ENCODE results near the gene CACFD1. TPM values are rescaled to one million over a fixed set of nuclear protein-coding genes. Genes with fewer than 3 reads are reported as not detected.

The CACFD1 gene
- total and polyA plus RNA-seq, 2 of the 13 experiments (the other 11 are each of a cell fraction or from before 2014, with no cell fraction given) = 13.8 to 14.6 TPM

DNA sequence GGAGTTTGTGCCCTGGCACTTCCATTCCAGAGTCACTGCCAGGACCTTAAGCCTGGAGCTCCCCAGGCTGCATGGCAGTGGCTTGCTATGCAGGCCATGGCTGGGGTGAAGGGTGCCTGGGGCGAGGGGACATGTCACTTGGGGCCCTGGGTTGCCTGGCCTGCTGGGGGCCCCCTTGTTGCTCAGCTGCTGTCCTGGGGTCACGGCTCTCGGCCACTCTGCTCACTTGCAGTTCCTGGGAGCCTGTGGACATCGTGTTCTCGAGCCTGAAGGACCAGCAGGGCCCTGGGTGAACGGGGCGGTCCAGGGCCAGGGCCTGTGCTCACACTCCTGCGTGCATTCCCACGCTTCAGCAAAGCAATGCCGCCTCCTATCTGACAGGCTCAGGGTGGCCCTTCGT is 33.6 kb downstream of the CACFD1 start:
- CTCF ChIA-PET (ENCODE audit: low intra/inter-chr PET ratio, low total read pairs) = no interaction called here
- 28% methylated on average over 5 of the region's 11 CpGs for WGBS (ENCODE audit: low lambda C conversion rate)
- TF ChIP-seq GABPA (IDR thresholded peaks at IDR 0.05; ENCODE audit: low read depth, low read length) (0 out of 2 replicates have a peak, but pooled peaks have one; percentile 14), GABPA (CRISPR knock-in tag; IDR thresholded peaks at IDR 0.05; ENCODE audit: low read depth) (no peak), ZNF337 (CRISPR knock-in tag; IDR thresholded peaks at IDR 0.05; ENCODE audit: borderline replicate concordance, low read depth) (no peak), ZFP82 (CRISPR knock-in tag; IDR thresholded peaks at IDR 0.05; ENCODE audit: borderline replicate concordance) (no peak)
- no peak for ATAC-seq
- Histone ChIP-seq H3K9me3 (ENCODE audit: low read length) (no peaks in the 10 kb centered on the region), H4K20me1 (ENCODE audit: insufficient read depth, low read length) (no peaks in the 10 kb centered on the region), H3K9ac (ENCODE audit: insufficient read depth, low read depth, low read length) (no peak overlapping the region), H3K27me3 (ENCODE audit: control insufficient read depth in 1 of 2, insufficient read depth in 2 of 2, low read length in 2 of 2) (peaks cover 15 to 77% of the 10 kb centered on the region in 2 experiments), H3K4me1 (ENCODE audit: insufficient read depth, low read length) (peaks cover 78% of the 10 kb centered on the region), H3K79me2 (ENCODE audit: insufficient read depth, low read length) (no peaks in the 10 kb centered on the region), H3K4me3 (replicated peaks in 1 of 3; ENCODE audit: insufficient read depth in 1 of 3, low read depth in 2 of 3, low read length in 3 of 3) (no peak overlapping the region), H3K36me3 (replicated peaks in 1 of 2; ENCODE audit: control insufficient read depth in 1 of 2, insufficient read depth in 2 of 2, low read length in 2 of 2) (no peaks in the 10 kb centered on the region), H3K4me2 (ENCODE audit: low read depth, low read length) (no peak overlapping the region), H3K27ac (ENCODE audit: extremely low read length, insufficient read depth, low read length) (no peak overlapping the region), H2AFZ (ENCODE audit: low read length) (no peak overlapping the region)
- no peak for FAIRE-seq
- no TSS peak for BruUV-seq (replicated peaks)
- intact Hi-C loops (cut with micrococcal nuclease; ENCODE audit: unreplicated experiment) (no loop called here), in situ Hi-C loops (cut with HindIII; ENCODE audit: extremely low pct_ligation_motif_present, low pct_unique_long_range_greater_than_20kb) (no loop called here)
- DNase-seq (ENCODE audit: low spot score) = no peak
- POLR2A ChIA-PET = interaction anchor here (1.3 kb wide), 1 partner anchor 145 kb away, joined by 3 read pairs; the partner anchor contains the start of genes MED22 and RPL7A

GRCh38 chr9:133493845-133494540 is 34.2 kb downstream of the CACFD1 start:
- no TSS peak for BruUV-seq (replicated peaks)
- no peak overlapping the region for H2AFZ ChIP-seq (ENCODE audit: low read length)
- no peak overlapping the region for H3K9ac ChIP-seq (ENCODE audit: insufficient read depth, low read depth, low read length)
- H3K27me3 ChIP-seq (ENCODE audit: control insufficient read depth in 1 of 2, insufficient read depth in 2 of 2, low read length in 2 of 2) = peaks cover 15 to 73% of the 10 kb centered on the region in 2 experiments
- 28% methylated on average over 11 of the region's 23 CpGs for WGBS (ENCODE audit: low lambda C conversion rate)
- intact Hi-C loops (cut with micrococcal nuclease; ENCODE audit: unreplicated experiment) (no loop called here), in situ Hi-C loops (cut with HindIII; ENCODE audit: extremely low pct_ligation_motif_present, low pct_unique_long_range_greater_than_20kb) (no loop called here)
- no peak overlapping the region for H3K4me2 ChIP-seq (ENCODE audit: low read depth, low read length)
- FAIRE-seq (no peak), ATAC-seq (no peak), DNase-seq (ENCODE audit: low spot score) (no peak)
- ChIA-PET CTCF (ENCODE audit: low intra/inter-chr PET ratio, low total read pairs) (no interaction called here), POLR2A (interaction anchor here (1.3 kb wide), 1 partner anchor 146 kb away, joined by 3 read pairs; the partner anchor contains the start of genes MED22 and RPL7A)
- H3K4me1 ChIP-seq (ENCODE audit: insufficient read depth, low read length) = peaks cover 78% of the 10 kb centered on the region
- H3K79me2 ChIP-seq (ENCODE audit: insufficient read depth, low read length) = no peaks in the 10 kb centered on the region
- H3K4me3 ChIP-seq (replicated peaks in 1 of 3; ENCODE audit: insufficient read depth in 1 of 3, low read depth in 2 of 3, low read length in 3 of 3) = no peak overlapping the region
- no peak overlapping the region for H3K27ac ChIP-seq (ENCODE audit: extremely low read length, insufficient read depth, low read length)
- no peaks in the 10 kb centered on the region for H4K20me1 ChIP-seq (ENCODE audit: insufficient read depth, low read length)
- no peaks in the 10 kb centered on the region for H3K9me3 ChIP-seq (ENCODE audit: low read length)
- H3K36me3 ChIP-seq (replicated peaks in 1 of 2; ENCODE audit: control insufficient read depth in 1 of 2, insufficient read depth in 2 of 2, low read length in 2 of 2) = no peaks in the 10 kb centered on the region
- TF ChIP-seq MLX (CRISPR knock-in tag; IDR thresholded peaks at IDR 0.05) (no peak), CREM (IDR thresholded peaks at IDR 0.05) (no peak), CREM (CRISPR knock-in tag; IDR thresholded peaks at IDR 0.05) (no peak), CTCF (CRISPR knock-in tag; IDR thresholded peaks at IDR 0.05) (no peak), GATA4 (IDR thresholded peaks at IDR 0.05; ENCODE audit: borderline replicate concordance, low read depth) (no peak), NFYC (CRISPR knock-in tag; IDR thresholded peaks at IDR 0.05) (no peak), HIVEP1 (CRISPR knock-in tag; IDR thresholded peaks at IDR 0.05) (no peak), ZFP37 (CRISPR knock-in tag; IDR thresholded peaks at IDR 0.05; ENCODE audit: borderline replicate concordance) (no peak)
- TF ChIP-seq, protein P1, sequence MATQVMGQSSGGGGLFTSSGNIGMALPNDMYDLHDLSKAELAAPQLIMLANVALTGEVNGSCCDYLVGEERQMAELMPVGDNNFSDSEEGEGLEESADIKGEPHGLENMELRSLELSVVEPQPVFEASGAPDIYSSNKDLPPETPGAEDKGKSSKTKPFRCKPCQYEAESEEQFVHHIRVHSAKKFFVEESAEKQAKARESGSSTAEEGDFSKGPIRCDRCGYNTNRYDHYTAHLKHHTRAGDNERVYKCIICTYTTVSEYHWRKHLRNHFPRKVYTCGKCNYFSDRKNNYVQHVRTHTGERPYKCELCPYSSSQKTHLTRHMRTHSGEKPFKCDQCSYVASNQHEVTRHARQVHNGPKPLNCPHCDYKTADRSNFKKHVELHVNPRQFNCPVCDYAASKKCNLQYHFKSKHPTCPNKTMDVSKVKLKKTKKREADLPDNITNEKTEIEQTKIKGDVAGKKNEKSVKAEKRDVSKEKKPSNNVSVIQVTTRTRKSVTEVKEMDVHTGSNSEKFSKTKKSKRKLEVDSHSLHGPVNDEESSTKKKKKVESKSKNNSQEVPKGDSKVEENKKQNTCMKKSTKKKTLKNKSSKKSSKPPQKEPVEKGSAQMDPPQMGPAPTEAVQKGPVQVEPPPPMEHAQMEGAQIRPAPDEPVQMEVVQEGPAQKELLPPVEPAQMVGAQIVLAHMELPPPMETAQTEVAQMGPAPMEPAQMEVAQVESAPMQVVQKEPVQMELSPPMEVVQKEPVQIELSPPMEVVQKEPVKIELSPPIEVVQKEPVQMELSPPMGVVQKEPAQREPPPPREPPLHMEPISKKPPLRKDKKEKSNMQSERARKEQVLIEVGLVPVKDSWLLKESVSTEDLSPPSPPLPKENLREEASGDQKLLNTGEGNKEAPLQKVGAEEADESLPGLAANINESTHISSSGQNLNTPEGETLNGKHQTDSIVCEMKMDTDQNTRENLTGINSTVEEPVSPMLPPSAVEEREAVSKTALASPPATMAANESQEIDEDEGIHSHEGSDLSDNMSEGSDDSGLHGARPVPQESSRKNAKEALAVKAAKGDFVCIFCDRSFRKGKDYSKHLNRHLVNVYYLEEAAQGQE (IDR thresholded peaks at IDR 0.05; ENCODE audit: borderline replicate concordance in 1 of 2, low read depth in 1 of 2, low read length in 2 of 2) = no peak

Measured in HepG2 (cell line).